WTC11 (cell line): ENCODE data around the gene MCF2L. TPM values are rescaled to one million over a fixed set of nuclear protein-coding genes. Genes with fewer than 3 reads are reported as not detected.

Experiments
- ATAC-seq: fragments of 200-7000 bp; cut with Tn5 transposase; 2 replicates; pipeline ENCODE4 v1.10.0; 2021; ENCODE audit warnings: mild to moderate bottlenecking, moderate library complexity
- CTCF ChIA-PET: fragments of 300-600 bp; sonication (Branson Sonifier 250); formaldehyde crosslinking; loops from one replicate; lab custom pipeline; 2021; ENCODE audit warnings: antibody characterized with exemption; lab: Charles Lee
- POLR2A ChIA-PET: fragments of 350-600 bp; sonication (Branson Sonifier 250); formaldehyde crosslinking; loops from one replicate; lab custom pipeline; 2021; ENCODE audit warnings: antibody characterized with exemption; lab: Charles Lee
- DNase-seq: peaks from one replicate; pipeline ENCODE4 v3.0.0; 2021; ENCODE audit warnings: low spot score
- H3K27ac Mint-ChIP-seq: 2 replicates; pipeline ENCODE4 v1.8.0; 2021; ENCODE audit warnings: mixed read lengths
- H3K27me3 Mint-ChIP-seq: 2 replicates; pipeline ENCODE4 v1.8.0; 2021; ENCODE audit warnings: low read depth, mild to moderate bottlenecking, moderate library complexity, mixed read lengths
- H3K36me3 Mint-ChIP-seq: 2 replicates; pipeline ENCODE4 v1.8.0; 2021; ENCODE audit warnings: mixed read lengths
- H3K4me1 Mint-ChIP-seq: 2 replicates; pipeline ENCODE4 v1.8.0; 2022; ENCODE audit warnings: mixed read lengths
- H3K4me3 Mint-ChIP-seq: 2 replicates; pipeline ENCODE4 v1.8.0; 2021; ENCODE audit warnings: mild to moderate bottlenecking, moderate library complexity, mixed read lengths
- H3K9me3 Mint-ChIP-seq: 2 replicates; pipeline ENCODE4 v1.8.0; 2021; ENCODE audit warnings: mixed read lengths
- CBFB ChIP-seq: sonication (generic); formaldehyde crosslinking; IDR thresholded peaks from 2 replicates; pipeline ENCODE4 v1.8.1; 2022; ENCODE audit warnings: mild to moderate bottlenecking, low read depth, missing genetic modification reagents
- NR2C2 ChIP-seq: sonication (generic); formaldehyde crosslinking; IDR thresholded peaks from 2 replicates; pipeline ENCODE4 v1.8.0; 2022; ENCODE audit warnings: mild to moderate bottlenecking, missing genetic modification reagents
- NR3C1 ChIP-seq: sonication (generic); formaldehyde crosslinking; conservative IDR thresholded peaks from 2 replicates; pipeline ENCODE4 v1.8.1; 2023; ENCODE audit warnings: low read depth, mild to moderate bottlenecking, missing genetic modification reagents
- RORB ChIP-seq: fragments of 250-450 bp; sonication (Bioruptor Pico); IDR thresholded peaks from 2 replicates; pipeline ENCODE4 v1.9.0; 2021; ENCODE audit warnings: mild to moderate bottlenecking
- TCF7 ChIP-seq: sonication (generic); formaldehyde crosslinking; IDR thresholded peaks from 2 replicates; pipeline ENCODE4 v1.8.0; 2022; ENCODE audit warnings: mild to moderate bottlenecking, low read depth, missing genetic modification reagents, moderate library complexity
- TEAD4 ChIP-seq: sonication (generic); formaldehyde crosslinking; IDR thresholded peaks from 2 replicates; pipeline ENCODE4 v1.8.0; 2022; ENCODE audit warnings: mild to moderate bottlenecking, missing genetic modification reagents
- ZNF671 ChIP-seq: fragments of 250-450 bp; sonication (Bioruptor Pico); IDR thresholded peaks from 2 replicates; pipeline ENCODE4 v1.8.0; 2021; ENCODE audit warnings: mild to moderate bottlenecking
- total RNA-seq: library from RNA; stranded (reverse); gene quantifications from 3 replicates; pipeline ENCODE4 v1.2.3, GENCODE V29; 2021
- TF ChIP-seq, protein P1 (sequence below): sonication (generic); formaldehyde crosslinking; IDR thresholded peaks from 2 replicates; pipeline ENCODE4 v1.8.1; 2022; ENCODE audit warnings: low read depth, missing genetic modification reagents, borderline replicate concordance
- TF ChIP-seq, protein P2 (sequence below): sonication (generic); formaldehyde crosslinking; IDR thresholded peaks from 2 replicates; pipeline ENCODE4 v1.8.0; 2022; ENCODE audit warnings: mild to moderate bottlenecking, missing genetic modification reagents
- TF ChIP-seq, protein P3 (sequence below): fragments of 250-450 bp; sonication (Bioruptor Pico); IDR thresholded peaks from 2 replicates; pipeline ENCODE4 v1.9.0; 2021; ENCODE audit warnings: mild to moderate bottlenecking, borderline replicate concordance
- TF ChIP-seq, protein P4 (sequence below): sonication (generic); formaldehyde crosslinking; IDR thresholded peaks from 2 replicates; pipeline ENCODE4 v1.8.1; 2022; ENCODE audit warnings: missing genetic modification reagents, borderline replicate concordance
- TF ChIP-seq, protein P5 (sequence below): sonication (generic); formaldehyde crosslinking; IDR thresholded peaks from 2 replicates; pipeline ENCODE4 v1.8.0; 2022; ENCODE audit warnings: mild to moderate bottlenecking, missing genetic modification reagents
- TF ChIP-seq, protein P6 (sequence below): sonication (generic); formaldehyde crosslinking; IDR thresholded peaks from 2 replicates; pipeline ENCODE4 v1.8.0; 2022; ENCODE audit warnings: missing genetic modification reagents

Gene MCF2L
- total RNA-seq, 1 experiment from 2014 or later, result 34.8 TPM

DNA sequence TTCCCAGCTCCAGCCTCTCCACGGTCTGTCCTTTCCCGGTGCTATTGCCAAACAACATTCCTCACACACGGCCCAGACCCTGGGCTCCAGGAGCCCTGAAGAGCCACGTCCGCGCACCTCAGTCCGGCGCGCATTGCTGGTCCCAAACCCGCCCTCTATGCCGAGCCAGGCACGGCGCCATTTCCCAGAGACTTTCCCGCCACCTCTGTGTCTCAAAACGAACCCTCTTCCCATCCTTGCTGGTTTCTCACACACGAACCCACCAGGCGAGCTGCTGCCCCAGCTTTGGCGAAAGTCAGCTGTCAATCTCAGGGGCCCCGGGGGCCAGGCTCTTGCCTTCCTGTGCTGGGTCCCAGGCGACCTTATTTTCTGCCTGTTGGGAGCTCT lies 108.5 kb downstream of the MCF2L start (continued):
- TF ChIP-seq, protein P1, sequence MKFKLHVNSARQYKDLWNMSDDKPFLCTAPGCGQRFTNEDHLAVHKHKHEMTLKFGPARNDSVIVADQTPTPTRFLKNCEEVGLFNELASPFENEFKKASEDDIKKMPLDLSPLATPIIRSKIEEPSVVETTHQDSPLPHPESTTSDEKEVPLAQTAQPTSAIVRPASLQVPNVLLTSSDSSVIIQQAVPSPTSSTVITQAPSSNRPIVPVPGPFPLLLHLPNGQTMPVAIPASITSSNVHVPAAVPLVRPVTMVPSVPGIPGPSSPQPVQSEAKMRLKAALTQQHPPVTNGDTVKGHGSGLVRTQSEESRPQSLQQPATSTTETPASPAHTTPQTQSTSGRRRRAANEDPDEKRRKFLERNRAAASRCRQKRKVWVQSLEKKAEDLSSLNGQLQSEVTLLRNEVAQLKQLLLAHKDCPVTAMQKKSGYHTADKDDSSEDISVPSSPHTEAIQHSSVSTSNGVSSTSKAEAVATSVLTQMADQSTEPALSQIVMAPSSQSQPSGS (CRISPR knock-in tag), result no peak
- TF ChIP-seq, protein P2, sequence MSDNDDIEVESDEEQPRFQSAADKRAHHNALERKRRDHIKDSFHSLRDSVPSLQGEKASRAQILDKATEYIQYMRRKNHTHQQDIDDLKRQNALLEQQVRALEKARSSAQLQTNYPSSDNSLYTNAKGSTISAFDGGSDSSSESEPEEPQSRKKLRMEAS (CRISPR knock-in tag), result no peak
- no peak for TF ChIP-seq TEAD4 (CRISPR knock-in tag)

DNA sequence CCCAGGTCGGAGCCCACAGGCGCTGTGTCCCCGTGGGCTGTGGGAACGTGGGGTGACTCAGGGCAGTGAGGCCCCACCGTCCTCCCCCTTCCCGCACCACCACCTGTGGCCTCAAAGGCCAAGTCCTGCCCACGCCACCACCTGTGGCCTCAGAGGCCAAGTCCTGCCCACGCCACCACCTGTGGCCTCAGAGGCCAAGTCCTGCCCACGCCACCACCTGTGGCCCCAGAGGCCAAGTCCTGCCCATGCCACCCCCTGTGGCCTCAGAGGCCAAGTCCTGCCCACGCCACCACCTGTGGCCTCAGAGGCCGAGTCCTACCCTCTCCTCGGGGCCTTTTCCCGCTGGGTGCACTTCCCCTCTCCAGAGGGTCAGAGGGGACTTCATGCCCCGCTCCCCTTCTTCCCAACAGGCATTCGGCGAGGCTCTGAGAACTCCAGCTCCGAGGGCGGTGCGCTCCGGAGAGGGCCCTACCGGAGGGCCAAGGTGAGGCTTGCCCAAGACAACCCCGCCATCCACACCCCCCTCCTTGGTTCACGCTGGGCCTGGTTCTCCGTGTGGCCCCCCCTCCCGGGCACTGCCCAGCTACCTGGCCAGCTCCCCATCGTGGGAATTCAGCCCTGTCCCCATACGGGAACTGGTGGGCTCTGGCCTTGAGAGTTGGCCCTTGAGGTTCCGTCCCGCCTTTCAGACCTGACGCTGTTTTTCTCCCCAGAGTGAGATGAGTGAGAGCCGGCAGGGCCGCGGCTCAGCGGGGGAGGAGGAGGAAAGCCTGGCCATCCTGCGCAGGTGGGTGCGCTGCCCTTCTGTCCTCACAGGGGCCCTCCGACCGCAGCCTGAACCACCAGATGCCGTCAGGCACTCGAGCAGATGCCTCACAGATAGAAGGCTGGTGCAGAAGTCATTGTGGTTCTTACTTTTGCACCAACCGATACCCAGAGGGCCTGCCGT lies 109.2 kb downstream of the MCF2L start:
- no peak overlapping the region for H3K4me3 Mint-ChIP-seq

DNA sequence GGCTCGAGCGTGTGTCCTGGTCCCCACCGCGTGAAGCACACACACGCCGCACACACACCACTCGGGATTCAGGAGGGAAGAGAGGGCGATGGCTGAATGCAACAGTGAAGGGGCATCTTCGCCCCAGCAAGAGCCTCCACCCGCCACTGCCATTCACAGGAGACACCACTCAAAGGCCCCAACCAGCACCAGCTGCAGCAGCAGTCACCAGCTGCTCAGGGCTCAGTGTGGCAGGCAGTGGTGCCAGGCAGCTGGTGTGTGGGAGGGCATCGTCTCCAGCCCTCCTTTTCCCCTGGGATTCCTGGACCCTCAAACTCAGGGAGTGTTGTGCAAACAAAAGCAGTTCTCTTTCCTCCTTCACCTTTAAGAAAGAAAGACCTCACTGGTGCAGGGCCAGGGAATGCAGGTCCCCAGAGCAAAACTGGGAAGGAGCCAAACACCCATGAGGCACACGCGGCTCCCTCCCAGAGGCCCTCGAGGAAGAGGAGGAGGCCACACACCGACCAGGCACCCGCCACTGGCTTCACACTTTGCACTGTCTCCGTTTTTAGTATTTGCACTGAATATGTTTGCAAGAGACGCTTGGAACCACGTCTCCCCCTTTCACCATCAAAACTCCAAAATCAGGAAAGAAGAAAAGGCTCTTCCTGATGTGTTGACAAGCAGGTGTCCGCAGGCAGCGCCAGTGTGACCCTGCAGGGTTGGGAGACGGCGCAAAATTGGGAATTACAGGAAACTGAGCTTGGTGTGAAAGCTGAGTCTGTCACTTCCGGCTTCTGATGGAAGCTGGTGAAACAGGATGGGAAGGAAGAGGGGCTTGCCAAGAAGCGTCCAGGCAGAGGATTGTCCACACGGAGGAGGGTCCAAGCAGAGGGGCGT lies 110.1 kb downstream of the MCF2L start:
- H3K36me3 Mint-ChIP-seq, result no peaks in the 10 kb centered on the region
- H3K4me1 Mint-ChIP-seq, result no peaks in the 10 kb centered on the region
- DNase-seq, result no peak
- H3K9me3 Mint-ChIP-seq, result no peaks in the 10 kb centered on the region
- no peaks in the 10 kb centered on the region for H3K27me3 Mint-ChIP-seq
- peak overlapping the region; percentile 78; the same call in 1 of the 2 replicates for H3K27ac Mint-ChIP-seq
- ChIA-PET POLR2A (no interaction called here), CTCF (interaction anchor here (0.8 kb wide), 1 partner anchor 11 kb away, joined by 4 read pairs; no protein-coding TSS in a partner anchor)
- ATAC-seq, result no peak
- H3K4me3 Mint-ChIP-seq, result no peak overlapping the region
- TF ChIP-seq RORB (CRISPR knock-in tag), result no peak
- no peak for TF ChIP-seq CBFB (CRISPR knock-in tag)
- TF ChIP-seq, protein P3, sequence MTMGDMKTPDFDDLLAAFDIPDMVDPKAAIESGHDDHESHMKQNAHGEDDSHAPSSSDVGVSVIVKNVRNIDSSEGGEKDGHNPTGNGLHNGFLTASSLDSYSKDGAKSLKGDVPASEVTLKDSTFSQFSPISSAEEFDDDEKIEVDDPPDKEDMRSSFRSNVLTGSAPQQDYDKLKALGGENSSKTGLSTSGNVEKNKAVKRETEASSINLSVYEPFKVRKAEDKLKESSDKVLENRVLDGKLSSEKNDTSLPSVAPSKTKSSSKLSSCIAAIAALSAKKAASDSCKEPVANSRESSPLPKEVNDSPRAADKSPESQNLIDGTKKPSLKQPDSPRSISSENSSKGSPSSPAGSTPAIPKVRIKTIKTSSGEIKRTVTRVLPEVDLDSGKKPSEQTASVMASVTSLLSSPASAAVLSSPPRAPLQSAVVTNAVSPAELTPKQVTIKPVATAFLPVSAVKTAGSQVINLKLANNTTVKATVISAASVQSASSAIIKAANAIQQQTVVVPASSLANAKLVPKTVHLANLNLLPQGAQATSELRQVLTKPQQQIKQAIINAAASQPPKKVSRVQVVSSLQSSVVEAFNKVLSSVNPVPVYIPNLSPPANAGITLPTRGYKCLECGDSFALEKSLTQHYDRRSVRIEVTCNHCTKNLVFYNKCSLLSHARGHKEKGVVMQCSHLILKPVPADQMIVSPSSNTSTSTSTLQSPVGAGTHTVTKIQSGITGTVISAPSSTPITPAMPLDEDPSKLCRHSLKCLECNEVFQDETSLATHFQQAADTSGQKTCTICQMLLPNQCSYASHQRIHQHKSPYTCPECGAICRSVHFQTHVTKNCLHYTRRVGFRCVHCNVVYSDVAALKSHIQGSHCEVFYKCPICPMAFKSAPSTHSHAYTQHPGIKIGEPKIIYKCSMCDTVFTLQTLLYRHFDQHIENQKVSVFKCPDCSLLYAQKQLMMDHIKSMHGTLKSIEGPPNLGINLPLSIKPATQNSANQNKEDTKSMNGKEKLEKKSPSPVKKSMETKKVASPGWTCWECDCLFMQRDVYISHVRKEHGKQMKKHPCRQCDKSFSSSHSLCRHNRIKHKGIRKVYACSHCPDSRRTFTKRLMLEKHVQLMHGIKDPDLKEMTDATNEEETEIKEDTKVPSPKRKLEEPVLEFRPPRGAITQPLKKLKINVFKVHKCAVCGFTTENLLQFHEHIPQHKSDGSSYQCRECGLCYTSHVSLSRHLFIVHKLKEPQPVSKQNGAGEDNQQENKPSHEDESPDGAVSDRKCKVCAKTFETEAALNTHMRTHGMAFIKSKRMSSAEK (CRISPR knock-in tag), result no peak
- no peak for TF ChIP-seq NR3C1 (CRISPR knock-in tag)
- no peak for TF ChIP-seq NR2C2
- TF ChIP-seq ZNF671 (CRISPR knock-in tag), result no peak
- TF ChIP-seq, protein P4, sequence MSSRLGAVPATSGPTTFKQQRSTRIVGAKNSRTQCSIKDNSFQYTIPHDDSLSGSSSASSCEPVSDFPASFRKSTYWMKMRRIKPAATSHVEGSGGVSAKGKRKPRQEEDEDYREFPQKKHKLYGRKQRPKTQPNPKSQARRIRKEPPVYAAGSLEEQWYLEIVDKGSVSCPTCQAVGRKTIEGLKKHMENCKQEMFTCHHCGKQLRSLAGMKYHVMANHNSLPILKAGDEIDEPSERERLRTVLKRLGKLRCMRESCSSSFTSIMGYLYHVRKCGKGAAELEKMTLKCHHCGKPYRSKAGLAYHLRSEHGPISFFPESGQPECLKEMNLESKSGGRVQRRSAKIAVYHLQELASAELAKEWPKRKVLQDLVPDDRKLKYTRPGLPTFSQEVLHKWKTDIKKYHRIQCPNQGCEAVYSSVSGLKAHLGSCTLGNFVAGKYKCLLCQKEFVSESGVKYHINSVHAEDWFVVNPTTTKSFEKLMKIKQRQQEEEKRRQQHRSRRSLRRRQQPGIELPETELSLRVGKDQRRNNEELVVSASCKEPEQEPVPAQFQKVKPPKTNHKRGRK (CRISPR knock-in tag), result no peak
- TF ChIP-seq, protein P5, sequence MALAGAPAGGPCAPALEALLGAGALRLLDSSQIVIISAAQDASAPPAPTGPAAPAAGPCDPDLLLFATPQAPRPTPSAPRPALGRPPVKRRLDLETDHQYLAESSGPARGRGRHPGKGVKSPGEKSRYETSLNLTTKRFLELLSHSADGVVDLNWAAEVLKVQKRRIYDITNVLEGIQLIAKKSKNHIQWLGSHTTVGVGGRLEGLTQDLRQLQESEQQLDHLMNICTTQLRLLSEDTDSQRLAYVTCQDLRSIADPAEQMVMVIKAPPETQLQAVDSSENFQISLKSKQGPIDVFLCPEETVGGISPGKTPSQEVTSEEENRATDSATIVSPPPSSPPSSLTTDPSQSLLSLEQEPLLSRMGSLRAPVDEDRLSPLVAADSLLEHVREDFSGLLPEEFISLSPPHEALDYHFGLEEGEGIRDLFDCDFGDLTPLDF (CRISPR knock-in tag), result no peak

More for the DNA sequence above, 109.2 kb downstream of the MCF2L start:
- DNase-seq, result no peak
- no peak for ATAC-seq
- no peaks in the 10 kb centered on the region for H3K36me3 Mint-ChIP-seq
- H3K27me3 Mint-ChIP-seq, result no peaks in the 10 kb centered on the region
- ChIA-PET CTCF (interaction anchor here (1.5 to 3.4 kb wide), 2 partner anchors 7 to 48 kb away, joined by 4 to 17 read pairs; no protein-coding TSS in a partner anchor), POLR2A (no interaction called here)
- peak overlapping the region; percentile 32; the same call in 1 of the 2 replicates for H3K27ac Mint-ChIP-seq
- no peaks in the 10 kb centered on the region for H3K4me1 Mint-ChIP-seq
- no peaks in the 10 kb centered on the region for H3K9me3 Mint-ChIP-seq
- TF ChIP-seq, protein P6, sequence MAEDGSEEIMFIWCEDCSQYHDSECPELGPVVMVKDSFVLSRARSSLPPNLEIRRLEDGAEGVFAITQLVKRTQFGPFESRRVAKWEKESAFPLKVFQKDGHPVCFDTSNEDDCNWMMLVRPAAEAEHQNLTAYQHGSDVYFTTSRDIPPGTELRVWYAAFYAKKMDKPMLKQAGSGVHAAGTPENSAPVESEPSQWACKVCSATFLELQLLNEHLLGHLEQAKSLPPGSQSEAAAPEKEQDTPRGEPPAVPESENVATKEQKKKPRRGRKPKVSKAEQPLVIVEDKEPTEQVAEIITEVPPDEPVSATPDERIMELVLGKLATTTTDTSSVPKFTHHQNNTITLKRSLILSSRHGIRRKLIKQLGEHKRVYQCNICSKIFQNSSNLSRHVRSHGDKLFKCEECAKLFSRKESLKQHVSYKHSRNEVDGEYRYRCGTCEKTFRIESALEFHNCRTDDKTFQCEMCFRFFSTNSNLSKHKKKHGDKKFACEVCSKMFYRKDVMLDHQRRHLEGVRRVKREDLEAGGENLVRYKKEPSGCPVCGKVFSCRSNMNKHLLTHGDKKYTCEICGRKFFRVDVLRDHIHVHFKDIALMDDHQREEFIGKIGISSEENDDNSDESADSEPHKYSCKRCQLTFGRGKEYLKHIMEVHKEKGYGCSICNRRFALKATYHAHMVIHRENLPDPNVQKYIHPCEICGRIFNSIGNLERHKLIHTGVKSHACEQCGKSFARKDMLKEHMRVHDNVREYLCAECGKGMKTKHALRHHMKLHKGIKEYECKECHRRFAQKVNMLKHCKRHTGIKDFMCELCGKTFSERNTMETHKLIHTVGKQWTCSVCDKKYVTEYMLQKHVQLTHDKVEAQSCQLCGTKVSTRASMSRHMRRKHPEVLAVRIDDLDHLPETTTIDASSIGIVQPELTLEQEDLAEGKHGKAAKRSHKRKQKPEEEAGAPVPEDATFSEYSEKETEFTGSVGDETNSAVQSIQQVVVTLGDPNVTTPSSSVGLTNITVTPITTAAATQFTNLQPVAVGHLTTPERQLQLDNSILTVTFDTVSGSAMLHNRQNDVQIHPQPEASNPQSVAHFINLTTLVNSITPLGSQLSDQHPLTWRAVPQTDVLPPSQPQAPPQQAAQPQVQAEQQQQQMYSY (CRISPR knock-in tag), result no peak
- TF ChIP-seq TCF7, result no peak
